Lung microvascular endothelial cell (primary cell): ENCODE results near the gene INHA. TPM values are rescaled to one million over a fixed set of nuclear protein-coding genes. Genes with fewer than 3 reads are reported as not detected.

Experiments used
- DNase-seq, 2 donors: peaks; one replicate each; pipeline versions ENCODE4 v3.0.0 to v3.0.0-alpha.2; 2010; ENCODE audit warnings: low read depth in 2 of 2
- total RNA-seq: library from RNA; depleted of rRNA; stranded (reverse); fragments of >200 nt; gene quantifications from 2 replicates; pipeline ENCODE4 v1.2.1, GENCODE V29; 2014

INHA gene
- total RNA-seq, 1 donor from 2014 or later: not detected

DNA sequence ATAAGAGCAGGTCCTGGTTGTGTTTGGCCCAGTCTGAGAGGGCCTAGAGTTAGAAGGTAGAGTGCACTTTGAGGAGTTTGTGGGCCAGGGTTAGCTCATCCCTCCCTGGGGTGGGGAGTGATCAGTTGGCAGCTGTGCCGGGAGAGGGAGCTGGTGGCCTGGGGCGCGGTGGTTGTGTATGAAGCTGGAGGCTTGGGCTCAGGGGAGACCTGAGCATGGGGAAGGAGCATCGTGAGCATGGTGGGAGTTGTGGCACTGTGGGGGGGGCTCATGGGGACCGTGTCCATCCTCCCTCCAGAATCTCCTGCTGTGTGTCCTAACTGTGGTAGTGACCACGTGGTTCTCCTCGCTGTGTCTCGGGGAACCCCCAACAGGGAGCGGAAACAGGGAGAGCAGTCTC lies 39.2 kb downstream of the INHA start:
- no peak for DNase-seq

DNA sequence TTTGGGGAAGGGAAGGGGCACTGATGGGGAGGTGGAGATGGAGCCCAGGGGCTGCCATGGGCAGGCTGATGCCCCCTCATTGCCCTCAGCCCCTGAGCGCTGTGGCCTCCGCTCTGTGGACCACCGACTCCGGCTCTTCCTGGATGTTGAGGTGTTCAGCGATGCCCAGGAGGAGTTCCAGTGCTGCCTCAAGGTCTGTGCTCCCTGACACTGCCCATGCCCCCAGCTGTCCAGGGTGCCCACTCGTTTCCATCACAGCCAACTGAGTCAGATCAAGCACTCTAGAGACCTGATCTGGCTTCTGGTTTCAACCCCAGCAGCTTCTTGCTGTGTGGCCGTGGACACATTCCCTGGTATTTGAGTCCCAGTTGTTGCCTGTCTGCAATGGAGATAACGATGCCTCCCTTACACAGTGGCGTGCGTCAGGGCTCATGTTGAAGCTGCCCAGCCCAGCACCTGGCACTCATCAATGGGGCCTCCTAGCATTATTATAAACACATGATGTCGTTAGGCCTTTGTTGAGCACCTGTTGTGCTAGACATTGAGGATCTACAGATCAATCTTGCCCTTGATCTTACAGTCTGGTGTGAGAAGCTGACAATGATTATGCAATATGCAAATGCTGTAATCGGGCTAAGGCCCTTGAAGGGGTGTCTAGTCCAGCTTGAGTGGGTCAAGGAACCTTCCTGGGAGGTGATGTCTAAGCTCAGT lies 39.9 kb downstream of the INHA start:
- DNase-seq: no peak

DNA sequence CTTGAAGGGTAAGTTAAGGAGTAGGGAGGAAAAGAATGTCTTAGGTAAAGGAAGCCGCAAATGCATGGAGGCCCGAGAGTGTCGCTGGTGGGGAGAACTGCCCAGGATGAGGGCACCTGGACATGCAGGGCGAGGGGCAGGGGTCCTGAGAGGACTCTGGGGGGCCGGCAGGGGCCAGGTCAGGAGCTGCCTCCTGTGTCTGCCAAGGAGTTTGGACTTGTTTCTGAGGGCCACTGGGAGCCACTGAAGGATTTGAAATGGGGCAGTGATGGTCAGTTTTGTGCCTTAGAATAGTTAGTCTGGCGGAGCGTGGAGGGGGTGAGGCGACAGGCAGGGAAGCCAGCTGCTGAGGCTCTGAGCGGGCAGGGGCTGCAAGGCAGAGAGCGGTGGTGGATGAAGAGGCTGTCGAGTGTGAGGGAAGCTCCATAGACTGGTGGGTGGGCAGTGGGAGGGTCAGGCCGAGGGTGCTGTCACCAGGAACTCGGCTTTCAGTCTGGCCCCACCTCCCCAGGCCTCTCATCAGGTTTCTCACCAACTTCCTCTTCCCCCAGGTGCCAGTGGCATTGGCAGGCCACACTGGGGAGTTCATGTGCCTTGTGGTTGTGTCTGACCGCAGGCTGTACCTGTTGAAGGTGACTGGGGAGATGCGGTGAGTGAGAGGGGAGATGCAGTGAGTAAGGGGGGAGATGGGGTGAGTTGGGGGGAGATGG lies 40.6 kb downstream of the INHA start:
- no peak for DNase-seq

DNA sequence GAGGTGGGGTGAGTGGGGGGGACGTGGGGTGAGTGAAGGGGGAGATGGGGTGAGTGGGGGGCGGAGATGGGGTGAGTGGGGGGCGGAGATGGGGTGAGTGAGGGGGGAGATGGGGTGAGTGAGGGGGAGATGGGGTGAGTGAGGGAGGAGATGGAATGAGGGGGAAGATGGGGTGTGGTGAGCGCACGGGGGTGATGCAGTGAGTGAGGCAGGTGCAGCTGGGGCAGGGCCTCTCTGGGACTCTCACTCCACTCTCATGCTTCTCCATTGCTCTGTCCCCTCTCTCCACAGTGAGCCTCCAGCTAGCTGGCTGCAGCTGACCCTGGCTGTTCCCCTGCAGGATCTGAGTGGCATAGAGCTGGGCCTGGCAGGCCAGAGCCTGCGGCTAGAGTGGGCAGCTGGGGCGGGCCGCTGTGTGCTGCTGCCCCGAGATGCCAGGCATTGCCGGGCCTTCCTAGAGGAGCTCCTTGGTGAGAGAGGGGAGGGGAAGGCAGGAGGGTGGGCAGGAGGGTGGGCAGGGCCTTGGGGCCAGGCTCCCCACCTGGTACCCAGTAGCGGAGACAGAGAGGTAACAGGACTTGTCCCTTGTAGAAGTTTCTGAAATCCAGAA lies 41.5 kb downstream of the INHA start:
- no peak for DNase-seq

DNA sequence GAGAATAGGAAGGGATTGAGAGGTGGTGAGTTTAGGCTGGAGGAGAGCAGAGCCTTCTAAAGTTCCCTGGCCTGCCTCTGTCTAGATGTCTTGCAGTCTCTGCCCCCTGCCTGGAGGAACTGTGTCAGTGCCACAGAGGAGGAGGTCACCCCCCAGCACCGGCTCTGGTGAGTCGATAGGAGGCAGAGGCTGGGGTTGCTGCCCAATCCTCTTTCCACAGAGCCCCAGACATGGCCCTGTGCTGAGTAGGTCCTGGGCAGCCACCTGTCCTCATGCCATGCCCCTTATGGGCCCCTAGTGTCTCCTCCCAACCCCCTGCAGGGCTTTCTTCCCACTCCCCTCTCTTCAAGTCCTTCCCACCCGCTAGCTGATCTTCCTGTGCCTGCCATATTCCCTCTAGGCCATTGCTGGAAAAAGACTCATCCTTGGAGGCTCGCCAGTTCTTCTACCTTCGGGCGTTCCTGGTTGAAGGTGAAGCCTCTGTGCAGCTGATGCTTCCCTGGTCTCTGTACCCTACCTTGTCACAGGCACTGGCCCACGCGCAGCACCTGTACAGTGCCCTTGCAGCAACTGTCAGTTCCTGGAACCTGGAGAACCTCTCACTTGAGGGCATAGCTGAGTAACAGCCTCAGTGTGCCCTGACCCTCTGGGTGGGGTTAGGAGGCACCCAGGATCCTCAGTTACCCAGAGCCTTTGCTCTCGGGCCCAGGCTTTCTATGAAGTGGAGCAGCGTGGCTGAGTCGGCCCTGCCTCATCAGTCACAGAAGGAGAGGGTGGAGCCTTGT lies 42.2 kb downstream of the INHA start:
- no peak for DNase-seq

DNA sequence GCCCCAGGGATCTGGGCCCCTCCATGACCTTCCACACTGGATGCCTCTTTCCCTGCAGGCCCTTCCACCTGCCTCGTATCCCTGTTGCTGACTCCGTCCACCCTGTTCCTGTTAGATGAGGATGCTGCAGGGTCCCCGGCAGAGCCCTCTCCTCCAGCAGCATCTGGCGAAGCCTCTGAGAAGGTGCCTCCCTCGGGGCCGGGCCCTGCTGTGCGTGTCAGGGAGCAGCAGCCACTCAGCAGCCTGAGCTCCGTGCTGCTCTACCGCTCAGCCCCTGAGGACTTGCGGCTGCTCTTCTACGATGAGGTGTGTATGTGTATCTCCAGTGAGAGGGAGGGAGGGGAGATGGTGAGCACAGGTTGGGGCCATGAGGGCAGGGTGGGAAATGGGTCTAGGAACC lies 42.9 kb downstream of the INHA start:
- no peak for DNase-seq

DNA sequence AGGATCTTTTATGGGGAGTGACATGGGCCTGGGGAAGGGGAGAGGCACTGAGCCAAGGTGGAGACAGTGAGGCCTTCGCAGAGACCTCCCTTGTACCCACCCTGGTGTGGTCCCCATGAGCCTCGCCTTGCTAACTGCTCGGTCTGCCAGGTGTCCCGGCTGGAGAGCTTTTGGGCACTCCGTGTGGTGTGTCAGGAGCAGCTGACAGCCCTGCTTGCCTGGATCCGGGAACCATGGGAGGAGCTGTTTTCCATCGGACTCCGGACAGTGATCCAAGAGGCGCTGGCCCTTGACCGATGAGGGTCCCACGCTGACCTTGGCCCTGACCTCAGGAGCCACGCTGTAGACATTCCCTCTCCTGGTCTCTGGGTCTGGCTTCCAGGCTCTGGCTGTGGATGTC lies 43.8 kb downstream of the INHA start:
- no peak for DNase-seq

DNA sequence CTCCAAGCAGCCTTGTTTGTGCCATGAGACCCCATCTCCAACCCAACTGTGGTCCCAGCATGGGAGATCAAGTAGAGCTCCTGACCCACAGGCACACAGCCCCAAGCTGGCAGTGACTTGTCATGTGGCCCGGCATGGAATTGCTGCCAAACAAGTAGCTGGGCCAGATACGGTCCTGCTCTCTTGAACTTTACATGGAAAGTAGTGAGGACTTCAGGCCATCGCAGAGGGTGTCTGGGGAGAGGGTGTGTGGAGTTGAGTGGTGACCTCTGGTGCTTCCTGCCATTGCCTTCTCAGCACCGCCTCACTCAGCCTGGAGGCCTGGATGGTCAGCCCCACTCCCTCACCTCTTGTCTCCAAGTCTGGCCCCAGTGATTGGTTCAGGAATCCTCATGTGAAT lies 44.4 kb downstream of the INHA start:
- DNase-seq: no peak

DNA sequence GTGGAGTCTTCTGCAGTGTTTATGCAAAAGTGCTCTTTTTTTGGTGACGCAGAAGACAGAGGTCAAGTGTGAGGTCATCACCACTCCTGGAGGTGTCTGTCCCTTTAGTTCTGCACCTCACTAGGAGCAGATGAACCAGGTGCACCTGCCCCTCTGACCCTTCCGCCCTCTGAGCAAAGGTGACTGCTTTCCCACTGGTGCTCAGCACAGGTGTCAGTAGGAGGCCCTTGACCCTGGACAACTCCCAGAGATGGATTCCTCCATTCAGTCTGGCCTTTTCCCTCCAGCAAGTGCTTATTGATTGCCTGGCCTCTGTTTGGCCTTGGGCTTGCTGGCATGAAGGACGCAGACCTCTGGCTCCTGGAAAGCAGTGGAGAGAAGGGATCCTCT lies 46.6 kb downstream of the INHA start:
- DNase-seq: no peak

DNA sequence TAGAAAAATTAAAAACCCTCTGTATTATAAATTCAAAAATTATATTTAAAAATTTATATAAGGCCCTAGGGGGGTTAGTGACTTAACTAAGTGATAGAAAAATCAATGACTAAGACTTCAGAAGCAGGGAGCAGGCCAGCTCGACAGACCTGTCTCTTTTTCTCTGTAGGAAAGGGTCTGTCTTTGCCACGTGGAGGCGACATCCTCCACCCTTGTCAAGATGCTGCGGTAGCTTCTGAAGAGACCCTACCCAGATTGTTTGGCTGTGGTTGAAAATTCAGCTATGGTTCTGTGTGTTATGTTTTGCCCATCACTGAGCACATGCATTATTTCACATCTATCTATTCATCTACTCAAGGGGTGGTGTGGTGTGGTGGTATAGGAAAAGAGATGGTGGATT lies 47.1 kb downstream of the INHA start:
- no peak for DNase-seq

DNA sequence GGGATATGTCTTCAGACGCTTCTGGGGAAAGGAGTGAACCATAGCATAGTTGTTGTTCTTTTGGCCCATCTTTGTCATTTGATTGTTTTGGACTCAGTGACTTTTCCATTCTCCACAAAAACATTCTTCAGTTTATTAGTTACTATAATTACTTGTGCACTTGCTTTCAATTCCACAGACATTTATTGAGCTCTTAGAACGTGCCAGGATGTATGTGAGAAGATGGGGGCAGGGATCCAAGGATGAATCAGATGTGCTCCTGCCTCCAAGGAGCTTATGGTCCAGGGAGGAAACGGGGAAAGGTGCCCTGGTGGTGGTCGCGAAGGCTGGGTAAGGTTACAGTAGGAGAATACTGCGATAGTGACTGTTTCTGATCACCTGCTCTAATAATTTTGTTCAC lies 48.4 kb downstream of the INHA start:
- DNase-seq: no peak

DNA sequence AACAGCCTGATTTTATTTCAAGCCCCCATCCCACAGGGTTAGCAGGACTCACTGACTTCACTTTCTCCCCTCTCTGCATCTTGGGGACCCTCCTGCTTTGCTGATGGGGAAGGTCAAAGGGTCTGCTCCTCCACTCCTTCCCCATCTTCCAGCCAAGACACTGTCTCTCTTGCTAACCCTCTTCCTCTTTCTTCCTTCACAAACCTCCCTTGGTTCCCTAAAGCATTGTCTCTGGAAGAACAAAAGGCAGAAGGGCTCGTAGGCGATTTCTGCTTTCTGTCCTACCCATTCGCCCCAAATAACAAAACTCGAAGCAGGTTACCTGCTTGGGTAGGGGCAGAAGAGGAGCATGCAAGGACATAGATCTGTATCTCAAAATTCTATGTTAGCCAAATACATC lies 49.8 kb downstream of the INHA start:
- no peak for DNase-seq

DNA sequence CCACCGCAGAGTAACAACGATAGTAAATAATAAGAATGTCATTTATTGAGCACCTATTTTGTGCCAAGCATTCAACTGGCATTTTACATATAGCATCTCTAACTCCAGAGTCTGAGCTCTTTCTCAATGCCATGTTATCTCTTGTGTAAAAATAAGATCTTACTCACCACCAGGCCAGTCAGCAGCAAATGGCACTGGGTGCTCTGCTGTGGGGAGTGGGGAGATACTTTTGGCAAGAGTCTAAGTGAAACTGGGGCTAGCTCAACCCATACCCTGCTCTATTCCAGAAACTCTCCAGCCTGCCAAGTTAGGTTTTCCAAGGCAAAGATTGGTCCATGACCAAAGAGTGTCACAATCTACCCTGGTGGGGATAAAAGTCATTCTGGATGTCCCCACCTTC lies 50.4 kb downstream of the INHA start:
- DNase-seq: no peak

DNA sequence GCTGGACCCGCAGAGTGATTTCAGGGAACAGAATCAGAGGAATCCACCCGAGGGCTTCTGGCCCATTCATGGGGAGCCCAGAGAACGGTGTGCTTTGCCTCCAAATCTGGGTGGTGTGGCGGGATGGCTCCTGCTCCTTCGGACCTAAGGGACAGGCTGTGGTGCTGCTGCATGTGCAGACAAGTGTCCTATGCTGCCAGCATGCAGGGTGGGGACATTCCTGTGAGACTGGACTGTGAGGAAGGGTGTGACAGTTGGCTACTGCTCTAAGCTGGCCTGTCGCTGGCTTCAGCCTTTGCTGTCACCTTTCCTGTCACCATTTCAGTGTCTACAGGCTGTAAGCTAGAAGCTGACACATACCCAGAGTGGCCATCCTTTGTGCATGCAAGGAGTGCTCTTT lies 52.5 kb downstream of the INHA start:
- no peak for DNase-seq

DNA sequence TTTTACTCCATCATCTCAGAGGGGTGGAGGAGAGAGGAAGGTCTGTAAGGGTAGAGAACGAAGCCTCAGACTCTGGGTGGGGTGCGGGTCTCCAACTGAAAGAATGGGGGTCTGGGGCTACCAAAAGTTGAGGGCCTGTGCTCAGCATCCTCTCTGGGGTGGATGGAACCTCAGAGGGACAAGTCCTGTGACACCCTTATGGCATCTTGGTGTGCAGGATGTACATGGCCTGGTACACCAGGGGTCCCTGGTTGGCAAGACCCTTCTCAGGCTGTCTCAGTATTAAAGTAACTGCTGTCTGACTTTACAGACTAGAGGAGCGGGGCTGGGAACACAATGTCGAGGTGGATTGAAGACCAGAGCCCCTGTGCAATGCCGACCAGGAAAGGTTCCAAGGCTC lies 53.1 kb downstream of the INHA start:
- no peak for DNase-seq

Other genes with a start within 250 kb of the INHA start
- not detected in 2 replicates for gene RESP18, start 239.6 kb upstream of the INHA start, total RNA-seq
- gene DNPEP, start 184.4 kb upstream of the INHA start, total RNA-seq: 38.4 and 52.2 TPM in 2 replicates
- gene DES, start 153.9 kb upstream of the INHA start, total RNA-seq: 0.20 TPM in 1 of 2 replicates, not detected in the other
- gene SPEG, start 137.5 kb upstream of the INHA start, total RNA-seq: under 0.01 TPM in 2 replicates
- gene GMPPA, start 73.4 kb upstream of the INHA start, total RNA-seq: 21.1 and 22.2 TPM in 2 replicates
- gene ASIC4, start 57.8 kb upstream of the INHA start, total RNA-seq: not detected in 2 replicates
- gene CHPF, start 28.5 kb upstream of the INHA start, total RNA-seq: 0.40 and 0.44 TPM in 2 replicates
- not detected in 2 replicates for gene TMEM198, start 28.3 kb upstream of the INHA start, total RNA-seq
- 13.9 and 28.6 TPM in 2 replicates for gene OBSL1, start 771 bp upstream of the INHA start, total RNA-seq
- gene STK11IP, start 25.5 kb downstream of the INHA start, total RNA-seq: 8.1 and 8.7 TPM in 2 replicates
- gene SLC4A3, start 55.3 kb downstream of the INHA start, total RNA-seq: under 0.01 and 0.22 TPM in 2 replicates